PC-3 (cell line): Measurements from ENCODE around the gene MGLL. TPM values are rescaled to one million over a fixed set of nuclear protein-coding genes. Genes with fewer than 3 reads are reported as not detected.

Experiments used
- ATAC-seq: fragments of 200-7000 bp; cut with Tn5 transposase; 2 replicates; pipeline ENCODE4 v1.9.1; 2020; ENCODE audit warnings: mild to moderate bottlenecking, moderate library complexity
- BruUV-seq: library from RNA; stranded (reverse); fragments of 400-500 nt; replicated peaks from 2 replicates; lab custom pipeline; 2021; lab: Mats Ljungman, UMichigan
- CTCF ChIA-PET: fragments of 300-600 bp; sonication (Branson Sonifier 250); formaldehyde crosslinking; loops from one replicate; lab custom pipeline; 2022; ENCODE audit warnings: antibody characterized with exemption; lab: Charles Lee
- POLR2A ChIA-PET: fragments of 300-600 bp; sonication (Branson Sonifier 250); formaldehyde crosslinking; loops from one replicate; lab custom pipeline; 2022; ENCODE audit warnings: antibody characterized with exemption; ENCODE audit not compliant: unreplicated experiment; lab: Charles Lee
- DNase-seq: peaks from one replicate; pipeline ENCODE4 v3.0.0-alpha.2; 2015
- H2AFZ ChIP-seq: fragments of 300-600 bp; sonication (generic); 2 replicates; pipeline ENCODE4 v1.6.0; 2016; ENCODE audit warnings: antibody characterized with exemption, low read length
- H3F3A ChIP-seq: fragments of 300-600 bp; sonication (generic); one replicate; pipeline ENCODE4 v1.6.0; 2017; ENCODE audit warnings: antibody characterized with exemption, low read length, control low read depth, mild to moderate bottlenecking; ENCODE audit not compliant: unreplicated experiment
- H3K27ac ChIP-seq: fragments of 300-600 bp; sonication (generic); 2 replicates; pipeline ENCODE4 v1.5.1; 2016; ENCODE audit warnings: mild to moderate bottlenecking, low read length
- H3K27me3 ChIP-seq: fragments of 300-600 bp; sonication (generic); 2 replicates; pipeline ENCODE4 v1.6.1; 2016; ENCODE audit warnings: low read length, mixed read lengths
- H3K36me3 ChIP-seq: fragments of 300-600 bp; sonication (generic); 2 replicates; pipeline ENCODE4 v1.6.1; 2016; ENCODE audit warnings: low read depth, mixed run types, low read length, mixed read lengths
- H3K4me1 ChIP-seq: fragments of 300-600 bp; sonication (generic); 2 replicates; pipeline ENCODE4 v1.5.1; 2016; ENCODE audit warnings: low read length; ENCODE audit not compliant: insufficient read depth
- H3K4me2 ChIP-seq: fragments of 300-600 bp; sonication (generic); 2 replicates; pipeline ENCODE4 v1.6.0; 2016; ENCODE audit warnings: low read length
- H3K4me3 ChIP-seq: fragments of 300-600 bp; sonication (generic); 2 replicates; pipeline ENCODE4 v1.5.1; 2016; ENCODE audit warnings: mild to moderate bottlenecking, low read length, mixed read lengths
- H3K79me2 ChIP-seq: fragments of 300-600 bp; sonication (generic); 2 replicates; pipeline ENCODE4 v1.6.1; 2017; ENCODE audit warnings: low read length, mixed read lengths
- H3K9ac ChIP-seq: fragments of 300-600 bp; sonication (generic); 2 replicates; pipeline ENCODE4 v1.6.0; 2016; ENCODE audit warnings: mild to moderate bottlenecking, low read length
- H3K9me2 ChIP-seq: fragments of 300-600 bp; sonication (generic); replicated peaks from 2 replicates; pipeline ENCODE4 v1.6.1; 2016; ENCODE audit warnings: mixed run types, low read length, mixed read lengths
- H3K9me3 ChIP-seq: fragments of 300-600 bp; sonication (generic); 2 replicates; pipeline ENCODE4 v1.6.1; 2016; ENCODE audit warnings: low read length, mixed read lengths
- H4K20me1 ChIP-seq: fragments of 300-600 bp; sonication (generic); 2 replicates; pipeline ENCODE4 v1.6.1; 2016; ENCODE audit warnings: low read length, mixed read lengths
- EZH2 ChIP-seq: fragments of 300-600 bp; sonication (generic); IDR thresholded peaks from one replicate; pipeline ENCODE4 v1.6.1; 2017; ENCODE audit warnings: antibody characterized with exemption, mild to moderate bottlenecking, low read length; ENCODE audit not compliant: unreplicated experiment
- EZH2phosphoT487 ChIP-seq: fragments of 300-600 bp; sonication (generic); IDR thresholded peaks from 2 replicates; pipeline ENCODE4 v1.6.1; 2018; ENCODE audit warnings: mild to moderate bottlenecking, antibody characterized with exemption, low read length, borderline replicate concordance
- intact Hi-C: fragments of 100-400 bp; cut with micrococcal nuclease; formaldehyde crosslinking; loops from 2 replicates; pipeline ENCODE4 v1.9.0; 2023
- total RNA-seq: library from RNA; depleted of rRNA; stranded (reverse); fragments of >200 nt; gene quantifications from 2 replicates; pipeline ENCODE4 v1.2.3, GENCODE V29; 2014
- TF ChIP-seq, protein P1 (sequence below): fragments of 300-600 bp; sonication (generic); conservative IDR thresholded peaks from 2 replicates; pipeline ENCODE4 v1.5.1; 2017; ENCODE audit warnings: antibody characterized with exemption, low read depth, mild to moderate bottlenecking, low read length

MGLL gene
- total RNA-seq, 1 experiment from 2014 or later = 38.7 TPM

DNA sequence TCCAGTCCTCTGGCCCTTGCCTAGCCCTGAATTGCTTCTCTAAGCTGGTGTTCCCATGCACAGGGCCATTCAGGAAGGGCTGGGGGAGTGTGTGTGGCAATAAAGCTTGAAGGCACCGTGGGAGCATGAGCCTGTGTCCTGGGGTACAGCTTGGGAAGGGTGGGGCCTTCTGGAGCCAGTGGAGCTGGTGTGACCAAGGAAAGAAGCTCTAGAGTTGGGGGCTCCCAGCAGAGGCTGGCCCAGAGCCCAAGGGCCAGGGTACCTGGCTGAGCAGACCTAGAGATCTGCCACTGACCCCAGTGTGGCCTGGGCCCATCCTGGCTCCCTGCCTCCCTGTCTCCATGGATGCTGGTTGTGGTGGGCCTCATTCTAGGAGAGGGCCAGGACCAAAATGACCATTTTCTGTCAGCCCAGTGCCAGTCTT is 141.5 kb downstream of the MGLL start:
- intact Hi-C loops = no loop called here
- no peak overlapping the region for H3K27ac ChIP-seq
- ChIA-PET POLR2A (no interaction called here), CTCF (interaction anchor here (1.0 kb wide), 1 partner anchor 10 kb away, joined by 3 read pairs; no protein-coding TSS in a partner anchor)
- H3K4me3 ChIP-seq = no peak overlapping the region
- no peaks in the 10 kb centered on the region for H3K36me3 ChIP-seq
- no peaks in the 10 kb centered on the region for H3K9me3 ChIP-seq
- DNase-seq (no peak), ATAC-seq (no peak)
- TF ChIP-seq EZH2 (no peak), EZH2phosphoT487 (no peak)
- TF ChIP-seq, protein P1, sequence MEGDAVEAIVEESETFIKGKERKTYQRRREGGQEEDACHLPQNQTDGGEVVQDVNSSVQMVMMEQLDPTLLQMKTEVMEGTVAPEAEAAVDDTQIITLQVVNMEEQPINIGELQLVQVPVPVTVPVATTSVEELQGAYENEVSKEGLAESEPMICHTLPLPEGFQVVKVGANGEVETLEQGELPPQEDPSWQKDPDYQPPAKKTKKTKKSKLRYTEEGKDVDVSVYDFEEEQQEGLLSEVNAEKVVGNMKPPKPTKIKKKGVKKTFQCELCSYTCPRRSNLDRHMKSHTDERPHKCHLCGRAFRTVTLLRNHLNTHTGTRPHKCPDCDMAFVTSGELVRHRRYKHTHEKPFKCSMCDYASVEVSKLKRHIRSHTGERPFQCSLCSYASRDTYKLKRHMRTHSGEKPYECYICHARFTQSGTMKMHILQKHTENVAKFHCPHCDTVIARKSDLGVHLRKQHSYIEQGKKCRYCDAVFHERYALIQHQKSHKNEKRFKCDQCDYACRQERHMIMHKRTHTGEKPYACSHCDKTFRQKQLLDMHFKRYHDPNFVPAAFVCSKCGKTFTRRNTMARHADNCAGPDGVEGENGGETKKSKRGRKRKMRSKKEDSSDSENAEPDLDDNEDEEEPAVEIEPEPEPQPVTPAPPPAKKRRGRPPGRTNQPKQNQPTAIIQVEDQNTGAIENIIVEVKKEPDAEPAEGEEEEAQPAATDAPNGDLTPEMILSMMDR = no peak
- H3K9me2 ChIP-seq = no peaks in the 10 kb centered on the region
- BruUV-seq = no TSS peak
- no peaks in the 10 kb centered on the region for H3K79me2 ChIP-seq
- H4K20me1 ChIP-seq = no peaks in the 10 kb centered on the region
- H3F3A ChIP-seq = no peaks in the 10 kb centered on the region
- no peak overlapping the region for H2AFZ ChIP-seq
- no peak overlapping the region for H3K9ac ChIP-seq
- no peaks in the 10 kb centered on the region for H3K27me3 ChIP-seq
- H3K4me2 ChIP-seq = no peak overlapping the region
- H3K4me1 ChIP-seq = no peaks in the 10 kb centered on the region

DNA sequence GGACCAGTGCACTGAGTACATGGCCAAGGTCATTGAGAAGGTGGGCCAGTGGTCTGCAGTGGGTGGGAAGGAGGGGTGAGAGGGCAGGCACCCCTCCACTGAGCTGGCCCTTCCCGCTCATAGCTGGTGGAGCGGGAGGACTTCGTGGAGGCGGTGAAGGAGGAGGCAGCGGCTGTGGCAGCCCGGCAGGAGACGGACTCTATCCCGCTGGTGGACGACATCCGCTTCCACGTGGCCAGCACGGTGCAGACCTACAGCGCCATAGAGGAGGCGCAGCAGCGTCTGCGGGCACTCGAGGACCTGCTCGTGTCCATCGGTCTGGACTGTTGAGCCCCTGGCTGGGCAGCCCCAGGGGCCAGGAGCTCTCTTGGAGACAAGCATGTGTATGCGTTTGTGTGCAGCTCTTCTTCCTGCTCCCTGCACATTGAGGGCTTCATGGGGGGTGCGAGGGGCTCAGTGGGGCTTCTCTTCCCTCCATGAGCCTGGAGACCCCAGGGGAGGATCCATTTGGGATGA is 142.1 kb downstream of the MGLL start:
- Histone ChIP-seq H3K4me3 (no peak overlapping the region), H3K9me2 (no peaks in the 10 kb centered on the region), H3K79me2 (no peaks in the 10 kb centered on the region), H3K36me3 (no peaks in the 10 kb centered on the region), H3K27me3 (no peaks in the 10 kb centered on the region), H3K27ac (no peak overlapping the region), H3K4me1 (no peaks in the 10 kb centered on the region), H3K4me2 (no peak overlapping the region), H3K9ac (no peak overlapping the region), H3K9me3 (no peaks in the 10 kb centered on the region), H3F3A (no peaks in the 10 kb centered on the region), H4K20me1 (no peaks in the 10 kb centered on the region), H2AFZ (no peak overlapping the region)
- POLR2A ChIA-PET = no interaction called here
- DNase-seq (no peak), ATAC-seq (no peak)
- CTCF ChIA-PET = no interaction called here
- BruUV-seq = no TSS peak
- TF ChIP-seq EZH2phosphoT487 = no peak
- no peak for TF ChIP-seq EZH2
- TF ChIP-seq, protein P1 = no peak
- intact Hi-C loops = no loop called here

DNA sequence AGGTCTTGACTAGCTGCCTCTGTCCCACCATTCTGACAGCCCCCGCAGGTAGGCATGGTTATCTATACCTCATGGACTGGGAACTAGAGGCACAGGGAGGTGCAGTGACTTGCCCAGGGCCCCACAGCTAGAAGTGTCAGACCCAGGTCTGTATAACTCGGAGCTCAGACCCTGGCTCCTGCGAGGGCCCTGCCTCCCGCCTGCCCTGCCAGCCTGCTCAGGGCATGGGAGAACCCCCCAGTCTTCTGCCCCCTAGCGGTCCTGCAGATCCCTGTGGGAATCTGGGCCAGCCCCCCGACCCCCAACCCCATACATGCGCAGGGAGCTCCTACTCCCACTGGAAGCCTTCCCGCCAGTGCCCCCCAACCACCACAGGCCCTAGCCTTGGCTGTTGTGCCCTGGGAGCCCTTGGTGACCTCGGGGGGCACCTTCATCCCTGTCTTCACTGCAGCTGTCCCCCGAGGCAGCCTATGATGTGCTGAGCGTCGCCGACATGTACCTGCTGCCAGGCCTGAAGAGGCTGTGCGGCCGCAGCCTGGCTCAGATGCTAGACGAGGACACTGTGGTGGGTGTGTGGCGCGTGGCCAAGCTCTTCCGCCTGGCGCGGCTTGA is 142.7 kb downstream of the MGLL start:
- no peak overlapping the region for H3K9ac ChIP-seq
- no peak overlapping the region for H3K27ac ChIP-seq
- ATAC-seq = no peak
- TF ChIP-seq EZH2phosphoT487 (no peak), EZH2 (no peak)
- TF ChIP-seq, protein P1 = no peak
- CTCF ChIA-PET = no interaction called here
- intact Hi-C loops = no loop called here
- H3K79me2 ChIP-seq = no peaks in the 10 kb centered on the region
- H3K36me3 ChIP-seq = no peaks in the 10 kb centered on the region
- POLR2A ChIA-PET = no interaction called here
- H3K4me1 ChIP-seq = no peaks in the 10 kb centered on the region
- no peaks in the 10 kb centered on the region for H3K9me3 ChIP-seq
- H2AFZ ChIP-seq = no peak overlapping the region
- H4K20me1 ChIP-seq = no peaks in the 10 kb centered on the region
- H3K27me3 ChIP-seq = no peaks in the 10 kb centered on the region
- H3F3A ChIP-seq = no peaks in the 10 kb centered on the region
- DNase-seq = no peak
- no peaks in the 10 kb centered on the region for H3K9me2 ChIP-seq
- BruUV-seq = no TSS peak
- no peak overlapping the region for H3K4me3 ChIP-seq
- H3K4me2 ChIP-seq = no peak overlapping the region
